Measurements from ENCODE around the gene PNKD.

Gene PNKD

DNA sequence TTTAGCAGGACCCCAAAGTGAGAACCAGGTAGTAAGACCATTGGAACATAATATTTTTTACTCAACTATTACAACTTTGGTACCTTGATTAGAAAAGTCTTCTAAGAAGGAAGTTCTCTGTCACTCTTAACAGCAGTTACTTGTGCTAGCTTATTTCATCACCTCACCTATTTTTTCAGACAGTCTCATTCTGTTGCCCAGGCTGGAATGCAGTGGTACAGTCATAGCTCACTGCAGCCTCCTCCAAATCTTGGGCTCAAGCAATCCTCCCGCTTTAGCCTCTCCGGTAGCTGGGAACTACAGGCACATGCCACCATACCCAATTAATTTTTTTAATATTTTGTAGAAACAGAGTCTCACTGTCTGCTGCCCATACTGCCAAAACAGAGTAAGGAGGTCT, 35.3 kb upstream of the PNKD start:
- no peak overlapping the region for H3K4me3 ChIP-seq (ENCODE audit: low read depth, low read length)
- TF ChIP-seq MAX (IDR thresholded peaks at IDR 0.05; ENCODE audit: low read depth, low read length) (no peak), CTCF (IDR thresholded peaks at IDR 0.05; ENCODE audit: low read depth, low read length) (no peak), MYC (IDR thresholded peaks at IDR 0.05; ENCODE audit: low read depth, low read length) (no peak), POLR2A (IDR thresholded peaks at IDR 0.05; ENCODE audit: extremely low read depth, insufficient read length) (no peak)
- DNase-seq (ENCODE audit: low read depth) = no peak

DNA sequence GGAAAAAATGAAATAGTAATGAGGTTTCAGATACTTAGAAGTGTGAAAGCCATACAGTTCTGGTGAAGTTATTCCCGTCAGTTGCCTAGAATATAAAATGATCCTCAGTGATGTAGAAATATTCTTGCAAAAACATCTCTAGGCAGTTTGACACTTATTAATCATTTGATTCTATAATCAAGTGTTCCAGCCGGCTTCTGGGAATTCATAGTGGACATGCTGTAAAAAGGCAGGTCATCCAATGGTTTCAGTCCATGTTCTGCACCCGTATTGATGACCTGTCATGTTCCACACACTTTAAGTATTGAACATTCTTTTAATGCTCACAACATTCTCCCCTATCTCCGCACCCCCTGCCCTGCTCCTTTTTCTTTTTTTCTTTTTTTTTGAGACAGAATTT, 33.5 kb upstream of the PNKD start:
- TF ChIP-seq POLR2A (IDR thresholded peaks at IDR 0.05; ENCODE audit: extremely low read depth, insufficient read length) (no peak), CTCF (IDR thresholded peaks at IDR 0.05; ENCODE audit: low read depth, low read length) (no peak), MYC (IDR thresholded peaks at IDR 0.05; ENCODE audit: low read depth, low read length) (no peak), MAX (IDR thresholded peaks at IDR 0.05; ENCODE audit: low read depth, low read length) (no peak)
- H3K4me3 ChIP-seq (ENCODE audit: low read depth, low read length) = no peak overlapping the region
- DNase-seq (ENCODE audit: low read depth) = no peak

DNA sequence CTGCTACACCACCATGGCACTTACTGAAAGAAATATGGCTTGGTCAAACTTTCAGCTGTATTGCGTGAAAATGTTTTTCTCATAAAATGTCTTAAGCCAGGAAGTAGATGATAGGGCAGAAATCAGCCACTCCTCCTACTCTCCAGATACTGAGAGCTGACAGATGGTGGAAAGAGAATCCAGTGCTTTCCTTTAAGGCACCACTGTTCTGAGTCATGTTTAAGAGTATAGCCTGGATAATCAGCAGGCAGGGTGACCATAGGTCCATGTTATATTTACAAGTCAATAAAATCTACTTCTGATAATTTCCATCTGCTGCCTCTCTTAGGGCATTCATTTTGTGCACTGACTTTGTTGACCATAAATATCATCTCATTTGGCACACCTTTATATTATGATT, 31.4 kb upstream of the PNKD start:
- no peak for DNase-seq (ENCODE audit: low read depth)
- no peak overlapping the region for H3K4me3 ChIP-seq (ENCODE audit: low read depth, low read length)
- TF ChIP-seq MAX (IDR thresholded peaks at IDR 0.05; ENCODE audit: low read depth, low read length) (no peak), MYC (IDR thresholded peaks at IDR 0.05; ENCODE audit: low read depth, low read length) (no peak), POLR2A (IDR thresholded peaks at IDR 0.05; ENCODE audit: extremely low read depth, insufficient read length) (no peak), CTCF (IDR thresholded peaks at IDR 0.05; ENCODE audit: low read depth, low read length) (no peak)

GRCh38 chr2:218244204-218244603, 26.1 kb upstream of the PNKD start:
- H3K4me3 ChIP-seq (ENCODE audit: low read depth, low read length) = no peak overlapping the region
- TF ChIP-seq POLR2A (IDR thresholded peaks at IDR 0.05; ENCODE audit: extremely low read depth, insufficient read length) = no peak
- no peak for TF ChIP-seq CTCF (IDR thresholded peaks at IDR 0.05; ENCODE audit: low read depth, low read length)
- TF ChIP-seq MAX (IDR thresholded peaks at IDR 0.05; ENCODE audit: low read depth, low read length) = no peak
- no peak for TF ChIP-seq MYC (IDR thresholded peaks at IDR 0.05; ENCODE audit: low read depth, low read length)
- DNase-seq (ENCODE audit: low read depth) = no peak

- no peak overlapping the region for H3K4me3 ChIP-seq (ENCODE audit: low read depth, low read length)
- no peak for TF ChIP-seq MAX (IDR thresholded peaks at IDR 0.05; ENCODE audit: low read depth, low read length)
- no peak for TF ChIP-seq MYC (IDR thresholded peaks at IDR 0.05; ENCODE audit: low read depth, low read length)
- TF ChIP-seq CTCF (IDR thresholded peaks at IDR 0.05; ENCODE audit: low read depth, low read length) = no peak
- TF ChIP-seq POLR2A (IDR thresholded peaks at IDR 0.05; ENCODE audit: extremely low read depth, insufficient read length) = no peak
- DNase-seq (ENCODE audit: low read depth) = no peak
These were observed 25.7 kb upstream of the PNKD start for GRCh38 chr2:218244665-218245064.

DNA sequence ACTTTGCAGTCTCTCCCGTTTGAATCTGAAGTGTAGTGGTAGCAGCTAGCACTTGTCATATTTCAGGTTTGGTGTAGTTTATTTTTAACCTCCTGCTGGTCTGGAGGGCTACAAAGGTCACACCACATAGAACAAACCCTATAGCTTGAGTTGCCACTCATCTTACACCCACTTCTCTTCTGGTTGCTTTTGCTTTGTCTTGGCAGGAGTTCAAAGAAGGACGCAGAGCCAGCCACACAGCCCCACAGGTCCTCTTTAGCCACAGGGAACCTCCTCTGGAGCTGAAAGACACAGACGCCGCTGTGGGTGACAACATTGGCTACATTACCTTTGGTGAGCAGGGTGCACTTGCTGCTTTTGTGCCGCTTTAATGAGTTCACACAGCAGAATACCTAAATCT, 25.1 kb upstream of the PNKD start:
- no peak overlapping the region for H3K4me3 ChIP-seq (ENCODE audit: low read depth, low read length)
- TF ChIP-seq MYC (IDR thresholded peaks at IDR 0.05; ENCODE audit: low read depth, low read length) (no peak), POLR2A (IDR thresholded peaks at IDR 0.05; ENCODE audit: extremely low read depth, insufficient read length) (no peak), CTCF (IDR thresholded peaks at IDR 0.05; ENCODE audit: low read depth, low read length) (no peak), MAX (IDR thresholded peaks at IDR 0.05; ENCODE audit: low read depth, low read length) (no peak)
- no peak for DNase-seq (ENCODE audit: low read depth)

Data from NB4 (cell line).